ENCODE measurements around the gene BRD9.

Gene BRD9

GRCh38 chr5:862367-863243, 30.0 kb downstream of the BRD9 start:
- no peak for DNase-seq (ENCODE audit: low spot score)
- in situ Hi-C loops (cut with MboI; ENCODE audit: low pct_unique_long_range_greater_than_20kb, low sequenced_read_pairs, unreplicated experiment), result no loop called here
- no peak for TF ChIP-seq CTCF (IDR thresholded peaks at IDR 0.05; ENCODE audit: extremely low read depth, insufficient read depth, missing control alignments)

GRCh38 chr5:861442-862366, 30.9 kb downstream of the BRD9 start:
- no peak for TF ChIP-seq CTCF (IDR thresholded peaks at IDR 0.05; ENCODE audit: extremely low read depth, insufficient read depth, missing control alignments)
- in situ Hi-C loops (cut with MboI; ENCODE audit: low pct_unique_long_range_greater_than_20kb, low sequenced_read_pairs, unreplicated experiment), result no loop called here
- no peak for DNase-seq (ENCODE audit: low spot score)

- no peak for DNase-seq (ENCODE audit: low spot score)
- in situ Hi-C loops (cut with MboI; ENCODE audit: low pct_unique_long_range_greater_than_20kb, low sequenced_read_pairs, unreplicated experiment), result no loop called here
- TF ChIP-seq CTCF (IDR thresholded peaks at IDR 0.05; ENCODE audit: extremely low read depth, insufficient read depth, missing control alignments), result no peak
These were observed 32.0 kb downstream of the BRD9 start for GRCh38 chr5:860506-861150.

- TF ChIP-seq CTCF (IDR thresholded peaks at IDR 0.05; ENCODE audit: extremely low read depth, insufficient read depth, missing control alignments), result no peak
- in situ Hi-C loops (cut with MboI; ENCODE audit: low pct_unique_long_range_greater_than_20kb, low sequenced_read_pairs, unreplicated experiment), result no loop called here
These were observed 32.8 kb downstream of the BRD9 start for GRCh38 chr5:859798-860296.

GRCh38 chr5:859391-859790, 33.2 kb downstream of the BRD9 start:
- no peak for DNase-seq (ENCODE audit: low spot score)
- in situ Hi-C loops (cut with MboI; ENCODE audit: low pct_unique_long_range_greater_than_20kb, low sequenced_read_pairs, unreplicated experiment), result no loop called here
- no peak for TF ChIP-seq CTCF (IDR thresholded peaks at IDR 0.05; ENCODE audit: extremely low read depth, insufficient read depth, missing control alignments)

More at GRCh38 chr5:859798-860296, 32.8 kb downstream of the BRD9 start:
- no peak for DNase-seq (ENCODE audit: low spot score)

- DNase-seq (ENCODE audit: low spot score), result no peak
- TF ChIP-seq CTCF (IDR thresholded peaks at IDR 0.05; ENCODE audit: extremely low read depth, insufficient read depth, missing control alignments), result no peak
- in situ Hi-C loops (cut with MboI; ENCODE audit: low pct_unique_long_range_greater_than_20kb, low sequenced_read_pairs, unreplicated experiment), result no loop called here
These were observed 33.9 kb downstream of the BRD9 start for GRCh38 chr5:858726-859125.

All from GM13977 (cell line).